ELR (cell line): ENCODE data around the gene ACTR3C.

Source experiments
- DNase-seq: peaks from one replicate; pipeline ENCODE4 v3.0.0-alpha.2; 2015; ENCODE audit warnings: low read depth

The ACTR3C gene

GRCh38 chr7:150359622-150360362 is 36.4 kb upstream of the ACTR3C start:
- no peak for DNase-seq

GRCh38 chr7:150358988-150359621 is 35.8 kb upstream of the ACTR3C start:
- no peak for DNase-seq

- no peak for DNase-seq
These were observed 35.1 kb upstream of the ACTR3C start for GRCh38 chr7:150358433-150358832.

DNA sequence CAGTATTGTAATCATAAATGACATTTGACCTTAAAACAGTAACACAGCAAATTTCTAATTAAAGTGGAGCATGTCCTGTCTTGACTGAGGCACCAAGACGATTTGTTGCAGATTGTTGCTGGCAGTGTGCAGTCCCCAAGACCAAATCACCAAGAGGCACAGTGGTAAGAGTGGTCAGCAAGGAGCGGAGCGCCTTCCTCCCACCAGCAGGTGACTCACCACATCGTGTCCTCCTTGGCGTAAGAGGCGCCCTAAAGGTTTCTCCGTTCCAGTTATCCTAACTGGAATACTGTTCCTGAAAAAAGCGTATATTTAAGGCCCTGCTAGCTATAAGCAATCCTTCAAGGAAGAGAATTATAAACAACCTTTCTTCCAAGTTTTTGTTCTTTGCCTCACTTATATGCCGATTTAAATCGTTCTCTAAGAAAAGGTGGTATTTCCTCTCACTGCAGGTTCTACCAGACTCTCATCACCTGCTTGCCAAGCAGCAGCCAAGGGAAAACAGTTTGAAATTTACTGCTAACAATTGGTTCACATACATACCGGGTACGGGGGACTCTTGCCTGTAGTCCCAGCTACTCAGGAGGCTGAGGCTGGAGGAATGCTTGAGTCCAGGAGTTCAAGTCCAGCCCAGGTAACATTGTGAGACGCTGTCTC is 34.6 kb upstream of the ACTR3C start:
- DNase-seq: no peak

GRCh38 chr7:150357270-150357669 is 33.9 kb upstream of the ACTR3C start:
- DNase-seq: no peak

GRCh38 chr7:150356265-150356897 is 33.0 kb upstream of the ACTR3C start:
- peak; percentile 49 for DNase-seq

DNA sequence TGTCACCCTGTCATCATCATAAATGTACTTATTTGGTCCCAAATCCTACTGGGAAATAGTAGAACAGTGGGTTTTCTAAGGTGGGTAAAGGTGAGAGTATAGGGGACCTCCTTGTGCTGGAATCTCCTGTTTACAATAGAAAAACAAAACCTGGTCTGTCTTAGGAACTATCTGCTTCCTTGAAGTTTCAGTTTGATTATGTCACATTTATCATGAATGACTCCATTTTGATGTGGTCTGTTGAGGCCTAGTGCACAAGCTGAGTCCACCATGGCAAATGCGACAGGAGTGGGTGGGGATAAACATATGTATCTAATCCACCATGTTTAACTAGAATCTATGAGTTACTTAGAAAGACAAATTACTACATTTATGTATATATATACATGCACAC is 32.3 kb upstream of the ACTR3C start:
- no peak for DNase-seq

DNA sequence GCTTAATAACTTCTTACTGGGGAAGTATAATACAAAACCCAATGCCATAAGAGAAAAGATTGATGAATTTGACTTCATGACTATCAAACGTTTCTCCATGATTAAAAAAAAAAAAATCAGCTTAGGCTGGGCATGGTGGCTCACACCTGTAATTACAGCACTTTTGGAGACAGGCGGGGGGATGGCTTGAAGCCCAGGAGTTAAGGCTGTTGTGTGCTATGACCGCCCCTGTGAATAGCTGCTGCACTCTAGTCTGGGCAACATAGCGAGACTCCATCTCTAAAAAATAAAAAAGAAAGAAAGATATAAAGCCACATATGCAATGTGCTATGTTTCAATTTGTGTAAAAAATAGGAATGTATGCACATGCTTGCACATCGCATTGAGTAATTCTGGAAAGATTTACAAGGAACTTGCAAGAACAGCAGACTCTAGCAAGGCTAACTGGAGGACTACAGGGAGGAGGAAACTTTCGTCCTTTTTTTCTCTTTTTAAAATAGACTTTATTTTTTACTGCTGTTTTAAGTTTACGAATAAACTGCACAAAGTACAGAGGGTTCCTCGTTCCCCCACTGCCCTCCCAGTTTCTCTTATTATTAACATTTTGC is 28.3 kb upstream of the ACTR3C start:
- no peak for DNase-seq

DNA sequence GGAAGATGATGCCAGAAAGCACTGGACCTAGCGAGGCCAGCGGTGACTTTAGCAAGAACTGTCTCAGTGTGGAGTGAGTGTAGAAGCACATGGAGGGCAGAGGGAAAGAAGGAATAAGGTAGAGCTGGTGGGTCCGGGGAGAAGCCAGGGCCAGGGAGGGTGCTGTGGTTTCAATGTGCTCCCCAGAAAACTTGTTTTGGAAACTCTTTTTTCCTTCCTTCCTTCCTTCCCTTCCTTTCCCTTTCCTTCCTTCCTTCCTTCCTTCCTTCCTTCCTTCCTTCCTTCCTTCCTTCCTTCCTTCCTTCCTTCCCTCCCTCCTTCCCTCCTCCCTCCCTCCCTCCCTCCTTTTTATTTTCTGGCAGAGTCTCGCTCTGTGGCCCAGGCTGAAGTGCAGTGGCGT is 23.6 kb upstream of the ACTR3C start:
- no peak for DNase-seq

DNA sequence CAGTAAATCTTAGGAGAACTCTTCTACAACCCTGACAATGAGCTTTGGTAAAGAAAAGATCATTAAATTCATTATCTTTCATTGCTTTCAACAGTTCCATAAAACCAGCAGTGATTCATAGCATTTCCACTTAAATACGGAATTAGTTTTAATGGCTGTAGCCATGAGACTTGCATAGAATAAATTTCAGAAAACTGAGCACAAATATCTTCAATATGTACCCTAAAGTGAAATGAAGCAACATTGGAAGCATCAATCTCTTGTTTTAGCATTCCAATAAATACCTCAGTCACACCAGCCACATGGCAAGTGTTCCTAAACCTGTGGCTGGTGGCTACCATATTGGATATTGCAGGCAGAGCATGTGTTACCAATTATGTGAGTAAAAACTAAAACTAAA is 21.7 kb upstream of the ACTR3C start:
- no peak for DNase-seq

DNA sequence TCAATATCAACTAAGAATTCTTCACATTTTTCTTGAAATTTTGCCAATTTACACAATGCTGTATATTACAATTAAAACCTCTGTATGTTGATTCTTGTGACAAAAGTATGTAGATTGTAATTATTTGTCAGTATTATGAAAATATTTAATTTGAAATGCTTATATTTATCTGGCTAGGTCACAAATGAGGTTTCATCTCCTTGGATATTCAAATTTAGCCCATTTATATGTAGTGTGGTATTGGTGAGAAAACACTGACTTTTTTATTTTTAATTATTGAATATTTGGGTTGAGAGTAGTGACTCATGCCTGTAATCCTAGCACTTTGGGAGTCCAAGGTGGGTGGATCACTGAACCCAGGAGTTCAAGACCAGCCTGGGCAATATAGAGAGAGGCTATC is 21.0 kb upstream of the ACTR3C start:
- DNase-seq: no peak

- no peak for DNase-seq
These were observed 19.9 kb upstream of the ACTR3C start for GRCh38 chr7:150343225-150343624.

- no peak for DNase-seq
These were observed 18.7 kb upstream of the ACTR3C start for GRCh38 chr7:150342121-150342408.

DNA sequence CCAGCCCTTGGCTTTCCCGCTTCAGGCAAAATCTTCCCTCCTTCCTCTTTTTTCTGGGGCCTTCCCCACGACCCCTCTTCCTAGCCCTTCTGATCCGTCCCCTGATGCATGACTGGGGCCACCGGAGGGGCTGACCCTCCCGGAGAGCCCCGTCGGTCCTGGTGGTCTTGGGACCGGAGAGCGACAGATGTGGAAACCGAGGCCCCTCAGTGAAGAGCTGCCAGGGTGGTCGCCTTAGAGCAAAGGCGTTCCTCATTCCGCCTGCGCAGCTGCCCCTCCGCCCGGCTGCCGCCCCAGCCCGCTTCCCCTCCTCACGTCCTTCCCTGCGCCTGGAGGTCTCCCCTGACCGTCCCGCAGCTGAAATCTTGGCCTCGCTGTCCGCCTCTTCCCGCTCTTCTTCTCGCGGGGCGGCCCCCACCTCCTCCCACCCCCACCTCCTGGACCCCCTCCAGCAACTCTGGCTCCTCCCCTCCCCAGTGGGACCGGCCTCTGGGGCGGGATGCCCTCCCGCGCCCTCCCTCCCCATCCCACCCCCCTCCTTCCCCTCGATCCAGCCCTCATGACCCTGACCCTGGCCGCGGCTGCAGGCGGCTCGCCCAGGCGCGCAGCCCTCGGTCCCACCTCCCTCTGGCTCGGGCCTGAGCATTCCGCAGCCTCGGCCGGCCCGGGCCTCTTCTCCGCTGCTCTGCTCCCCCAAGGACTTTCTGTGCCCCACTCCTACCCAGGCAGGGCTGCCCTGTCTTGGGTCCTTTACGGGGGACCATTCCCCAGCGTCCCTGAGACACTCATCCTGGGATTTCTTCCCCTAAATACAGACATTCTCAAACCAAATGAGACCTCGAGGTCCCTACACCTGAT is 18.1 kb upstream of the ACTR3C start, which contains the start of gene RARRES2:
RARRES2 (minus strand) TSS at position 367 of the 858 bp plus-strand sequence. CDS start 1,020 bp downstream, outside the sequence.
- no peak for DNase-seq

DNA sequence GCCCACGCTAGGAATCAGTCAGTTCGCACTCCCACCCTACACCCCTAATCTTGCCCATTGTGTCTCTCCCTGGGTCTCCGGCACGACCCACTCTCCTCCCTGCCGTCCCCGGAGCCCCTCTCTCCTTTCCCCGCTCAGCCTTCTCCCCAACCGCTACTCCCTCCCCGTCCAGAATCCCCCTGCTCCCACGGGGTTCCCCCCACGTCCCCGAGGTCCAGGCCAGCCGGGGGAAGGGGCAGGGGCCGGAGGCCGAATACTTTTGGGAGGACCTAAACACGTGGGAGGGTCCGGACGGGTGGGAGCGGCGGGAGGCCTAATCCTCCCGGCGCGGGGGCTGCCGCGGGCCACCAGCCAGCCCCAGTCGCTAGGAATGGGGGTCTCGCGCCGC is 17.5 kb upstream of the ACTR3C start:
- DNase-seq: no peak

DNA sequence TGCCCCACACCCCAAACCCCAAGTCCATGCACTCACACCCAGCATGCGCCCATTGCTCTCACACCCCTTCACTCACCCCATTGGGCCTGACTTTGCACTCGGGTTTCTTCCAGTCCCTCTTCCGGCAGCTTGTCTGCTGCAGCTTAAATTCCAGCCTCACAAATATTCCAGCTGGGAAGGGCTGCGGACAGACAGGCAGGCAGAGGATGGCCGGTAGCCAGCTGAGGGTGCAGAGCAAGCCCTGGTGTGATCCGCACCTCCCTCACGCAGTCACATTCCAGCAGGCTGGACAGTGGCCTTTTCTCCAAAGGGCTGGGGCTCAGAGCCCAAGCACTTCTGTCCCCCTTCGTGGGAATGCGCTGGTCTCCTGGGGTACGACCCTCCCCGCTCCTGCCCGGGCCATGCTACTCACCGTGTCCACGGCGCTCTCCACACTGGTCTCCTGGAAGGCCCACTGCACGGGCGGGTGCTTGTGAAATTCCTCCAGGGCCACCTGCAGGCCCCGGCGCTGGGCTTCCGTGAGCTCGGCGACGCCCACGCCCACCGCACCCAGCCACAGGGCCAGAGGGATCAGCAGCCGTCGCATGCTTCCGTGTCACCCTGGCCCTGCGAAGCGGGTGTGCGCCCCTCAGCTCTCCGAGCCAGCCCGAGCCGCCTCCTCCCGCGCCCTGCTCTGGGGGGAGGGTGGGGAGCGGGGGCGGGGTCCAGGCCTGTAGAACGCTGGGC is 16.8 kb upstream of the ACTR3C start:
- DNase-seq: no peak

GRCh38 chr7:150339409-150339809 is 16.1 kb upstream of the ACTR3C start:
- no peak for DNase-seq

GRCh38 chr7:150338166-150338829 is 15.0 kb upstream of the ACTR3C start:
- no peak for DNase-seq

- DNase-seq: no peak
These were observed 14.3 kb upstream of the ACTR3C start for GRCh38 chr7:150337659-150338081.

DNA sequence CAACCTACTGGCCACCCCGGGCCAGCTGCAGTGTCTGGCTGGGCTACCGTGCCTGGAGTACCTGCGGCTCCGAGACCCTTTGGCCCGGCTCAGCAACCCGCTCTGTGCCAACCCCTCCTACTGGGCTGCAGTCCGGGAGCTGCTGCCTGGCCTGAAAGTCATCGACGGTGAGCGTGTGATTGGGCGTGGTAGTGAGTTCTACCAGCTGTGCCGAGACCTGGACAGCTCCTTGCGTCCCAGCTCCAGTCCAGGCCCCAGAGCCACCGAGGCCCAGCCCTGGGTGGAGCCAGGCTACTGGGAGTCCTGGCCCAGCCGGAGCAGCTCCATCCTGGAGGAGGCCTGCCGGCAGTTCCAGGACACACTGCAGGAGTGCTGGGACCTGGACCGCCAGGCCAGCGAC is 13.8 kb upstream of the ACTR3C start:
- no peak for DNase-seq
